GM18907 (cell line): ENCODE data around the gene HOXC13.

Experiments used
- ATAC-seq: cut with Tn5 transposase; IDR thresholded peaks from one replicate; pipeline ENCODE4 v1.9.1; 2021; ENCODE audit warnings: mild to moderate bottlenecking, moderate library complexity; ENCODE audit not compliant: unreplicated experiment

The HOXC13 gene

GRCh38 chr12:53937596-53938325 lies 870 bp upstream of the HOXC13 start:
- ATAC-seq = no peak

GRCh38 chr12:53939141-53940108 lies 794 bp downstream of the HOXC13 start:
- ATAC-seq = no peak

GRCh38 chr12:53940443-53941014 lies 1.9 kb downstream of the HOXC13 start:
- ATAC-seq = no peak

- ATAC-seq = no peak
Measured at GRCh38 chr12:53941187-53941586, 2.6 kb downstream of the HOXC13 start.

GRCh38 chr12:53941750-53942149 lies 3.1 kb downstream of the HOXC13 start:
- ATAC-seq = no peak

GRCh38 chr12:53942467-53942997 lies 3.9 kb downstream of the HOXC13 start:
- ATAC-seq = no peak

GRCh38 chr12:53944209-53944608 lies 5.6 kb downstream of the HOXC13 start:
- ATAC-seq = no peak

- no peak for ATAC-seq
Measured at GRCh38 chr12:53944907-53945847, 6.5 kb downstream of the HOXC13 start.

- ATAC-seq = no peak
Measured at GRCh38 chr12:53947743-53948142, 9.1 kb downstream of the HOXC13 start.

- no peak for ATAC-seq
Measured at GRCh38 chr12:53948650-53949593, 10.3 kb downstream of the HOXC13 start.

GRCh38 chr12:53949631-53950436 lies 11.2 kb downstream of the HOXC13 start:
- no peak for ATAC-seq

- no peak for ATAC-seq
Measured at GRCh38 chr12:53950437-53950773, 11.8 kb downstream of the HOXC13 start.

GRCh38 chr12:53950789-53951576 lies 12.4 kb downstream of the HOXC13 start:
- no peak for ATAC-seq

- no peak for ATAC-seq
Measured at GRCh38 chr12:53951577-53952334, 13.1 kb downstream of the HOXC13 start.

GRCh38 chr12:53952335-53952694 lies 13.7 kb downstream of the HOXC13 start:
- ATAC-seq = no peak

- no peak for ATAC-seq
Measured at GRCh38 chr12:53952871-53953734, 14.5 kb downstream of the HOXC13 start.
